GM12878 (cell line): ENCODE results near the gene NEURL3. TPM values are rescaled to one million over a fixed set of nuclear protein-coding genes. Genes with fewer than 3 reads are reported as not detected.

Experiments
- ATAC-seq: fragments of 200-7000 bp; cut with Tn5 transposase; 3 replicates; pipeline ENCODE4 v1.9.1; 2020; ENCODE audit warnings: mild to moderate bottlenecking, moderate library complexity
- BruUV-seq: library from RNA; stranded (reverse); fragments of 400-500 nt; replicated peaks from 2 replicates; lab custom pipeline; 2021; lab: Mats Ljungman, UMichigan
- CTCF ChIA-PET: fragments of 300-600 bp; sonication (Branson Sonifier 250); formaldehyde crosslinking; extraction: SDS; loops from one replicate; lab custom pipeline; 2021; ENCODE audit warnings: inconsistent platforms; lab: Yijun Ruan, JAX
- POLR2A ChIA-PET: fragments of 350-600 bp; formaldehyde crosslinking; extraction: SDS; loops from one replicate; lab custom pipeline; 2021; ENCODE audit warnings: inconsistent platforms; lab: Charles Lee
- RAD21 ChIA-PET: fragments of 300-600 bp; sonication (Branson Sonifier 250); formaldehyde crosslinking; loops from one replicate; lab custom pipeline; 2023; ENCODE audit warnings: antibody characterized with exemption; ENCODE audit not compliant: unreplicated experiment; lab: Charles Lee
- SMC1A ChIA-PET: fragments of 300-600 bp; sonication (Branson Sonifier 250); formaldehyde crosslinking; loops from one replicate; lab custom pipeline; 2023; ENCODE audit not compliant: unreplicated experiment, uncharacterized antibody; lab: Charles Lee
- DNase-seq: peaks from one replicate; pipeline ENCODE4 v3.0.0-alpha.2; 2011; ENCODE audit warnings: low read depth, low spot score
- FAIRE-seq: peaks from 3 replicates; lab custom pipeline; 2011; peaks lifted over from hg19 to GRCh38; lab: Jason Lieb, UNC
- H2AFZ ChIP-seq: 2 replicates; pipeline ENCODE4 v1.6.0; 2011; ENCODE audit warnings: low read depth, low read length, control low read depth; ENCODE audit not compliant: control insufficient read depth
- H3K27ac ChIP-seq: 2 replicates; pipeline ENCODE4 v1.5.1; 2011; ENCODE audit warnings: control low read depth; ENCODE audit not compliant: control insufficient read depth, insufficient read depth
- H3K27me3 ChIP-seq, 2 experiments: replicated peaks in 1 of 2; 2 replicates each; pipeline versions ENCODE4 v1.6.0 to v1.6.1; 2011; ENCODE audit warnings: low read length in 1 of 2; ENCODE audit not compliant: control insufficient read depth in 2 of 2, insufficient read depth in 2 of 2
- H3K36me3 ChIP-seq, 2 experiments: 2 replicates each; pipeline ENCODE4 v1.5.1; 2011; ENCODE audit warnings: low read length in 1 of 2; ENCODE audit not compliant: control insufficient read depth in 2 of 2, insufficient read depth in 2 of 2
- H3K4me1 ChIP-seq: 2 replicates; pipeline ENCODE4 v1.6.1; 2011; ENCODE audit warnings: mild to moderate bottlenecking, low read length, moderate library complexity, mixed read lengths; ENCODE audit not compliant: control insufficient read depth, insufficient read depth
- H3K4me2 ChIP-seq: 2 replicates; pipeline ENCODE4 v1.6.0; 2011; ENCODE audit warnings: control low read depth; ENCODE audit not compliant: control insufficient read depth, insufficient read depth
- H3K4me3 ChIP-seq: fragments of 200-600 bp; sonication (generic); 2 replicates; pipeline ENCODE4 v1.5.1; 2016
- H3K79me2 ChIP-seq: 2 replicates; pipeline ENCODE4 v1.6.0; 2011; ENCODE audit warnings: low read length; ENCODE audit not compliant: control insufficient read depth, insufficient read depth
- H3K9ac ChIP-seq: 2 replicates; pipeline ENCODE4 v1.8.0; 2011; ENCODE audit warnings: low read length, control low read depth, mixed read lengths; ENCODE audit not compliant: control insufficient read depth, insufficient read depth
- H3K9me3 ChIP-seq: replicated peaks from 3 replicates; pipeline ENCODE4 v1.5.1; 2011; ENCODE audit warnings: mild to moderate bottlenecking, low read length; ENCODE audit not compliant: control insufficient read depth, insufficient read depth
- H4K20me1 ChIP-seq: 2 replicates; pipeline ENCODE4 v1.6.0; 2011; ENCODE audit not compliant: control insufficient read depth, insufficient read depth
- BHLHE40 ChIP-seq, 2 experiments: fragments of 450-650 bp in 1 of 2; IDR thresholded peaks; 2 replicates each; pipeline ENCODE4 v1.6.1; 2011 to 2017; ENCODE audit warnings: low read depth in 2 of 2, borderline replicate concordance in 1 of 2, improper control_type of control experiment in 1 of 2, low read length in 1 of 2, mild to moderate bottlenecking in 1 of 2
- CHD2 ChIP-seq: IDR thresholded peaks from 2 replicates; pipeline ENCODE4 v1.6.1; 2011; ENCODE audit warnings: low read depth, low read length, improper control_type of control experiment, borderline replicate concordance
- CTCF ChIP-seq, 3 experiments: IDR thresholded peaks in 2 of 3; conservative IDR thresholded peaks in 1 of 3; 2 replicates each; pipeline ENCODE4 v1.5.1; 2011; ENCODE audit warnings: low read depth in 3 of 3, low read length in 3 of 3, mild to moderate bottlenecking in 3 of 3, control low read depth in 2 of 3, moderate library complexity in 2 of 3, inconsistent platforms in 1 of 3, mixed read lengths in 1 of 3; ENCODE audit not compliant: control insufficient read depth in 2 of 3, insufficient read depth in 1 of 3; ENCODE audit errors: extremely low read depth in 1 of 3
- EED ChIP-seq: sonication (generic); IDR thresholded peaks from 2 replicates; pipeline ENCODE4 v1.6.1; 2016; ENCODE audit warnings: antibody characterized with exemption, low read depth
- ELK1 ChIP-seq: IDR thresholded peaks from 2 replicates; pipeline ENCODE4 v1.6.1; 2012; ENCODE audit warnings: low read depth, low read length, improper control_type of control experiment
- ESRRA ChIP-seq: IDR thresholded peaks from 2 replicates; pipeline ENCODE4 v1.6.1; 2012; ENCODE audit warnings: mild to moderate bottlenecking, low read length, improper control_type of control experiment
- GATAD2B ChIP-seq: fragments of 450-650 bp; conservative IDR thresholded peaks from 2 replicates; pipeline ENCODE4 v1.6.1; 2017; ENCODE audit warnings: low read depth, mild to moderate bottlenecking, moderate library complexity
- IKZF2 ChIP-seq, 2 experiments: fragments of 450-650 bp; IDR thresholded peaks; 2 replicates each; pipeline ENCODE4 v1.6.1; 2017; ENCODE audit warnings: mild to moderate bottlenecking in 2 of 2, moderate library complexity in 2 of 2
- LARP7 ChIP-seq: fragments of 450-650 bp; IDR thresholded peaks from 2 replicates; pipeline ENCODE4 v1.6.1; 2017; ENCODE audit warnings: mild to moderate bottlenecking
- NFYA ChIP-seq: IDR thresholded peaks from 2 replicates; pipeline ENCODE4 v1.6.1; 2011; ENCODE audit warnings: low read depth, mild to moderate bottlenecking, low read length, improper control_type of control experiment, borderline replicate concordance
- NR2F1 ChIP-seq: fragments of 450-650 bp; conservative IDR thresholded peaks from 2 replicates; pipeline ENCODE4 v1.6.1; 2017; ENCODE audit warnings: mild to moderate bottlenecking
- POLR2AphosphoS2 ChIP-seq: IDR thresholded peaks from 2 replicates; pipeline ENCODE4 v1.6.1; 2011; ENCODE audit warnings: low read depth, mild to moderate bottlenecking, low read length, improper control_type of control experiment, moderate library complexity
- POU2F2 ChIP-seq: IDR thresholded peaks from 3 replicates; pipeline ENCODE4 v1.6.1; 2011; ENCODE audit warnings: low read depth, mild to moderate bottlenecking, low read length, borderline replicate concordance
- RB1 ChIP-seq: fragments of 450-650 bp; formaldehyde crosslinking; IDR thresholded peaks from 2 replicates; pipeline ENCODE4 v1.6.1; 2017; ENCODE audit warnings: mild to moderate bottlenecking, borderline replicate concordance
- RELA ChIP-seq: fragments of 450-650 bp; IDR thresholded peaks from 2 replicates; pipeline ENCODE4 v1.8.0; 2014; ENCODE audit warnings: borderline replicate concordance; ENCODE audit not compliant: partially characterized antibody
- SMC3 ChIP-seq: IDR thresholded peaks from 2 replicates; pipeline ENCODE4 v1.6.1; 2011; ENCODE audit warnings: low read length, improper control_type of control experiment, borderline replicate concordance
- WRNIP1 ChIP-seq: IDR thresholded peaks from 2 replicates; pipeline ENCODE4 v1.6.1; 2011; ENCODE audit warnings: low read depth, low read length, improper control_type of control experiment, borderline replicate concordance
- YY1 ChIP-seq: IDR thresholded peaks from 2 replicates; pipeline ENCODE4 v1.6.1; 2011; ENCODE audit warnings: low read depth, mild to moderate bottlenecking, low read length
- ZNF24 ChIP-seq: fragments of 450-650 bp; IDR thresholded peaks from 2 replicates; pipeline ENCODE4 v1.6.1; 2017; ENCODE audit warnings: antibody characterized with exemption, mild to moderate bottlenecking
- WGBS: methylation state at CpG from one replicate; pipeline ENCODE4 v1.1.6; 2016; ENCODE audit warnings: low lambda C conversion rate; ENCODE audit not compliant: insufficient replicate concordance, insufficient coverage; ENCODE audit errors: missing lambda C conversion rate; 5-methylcytosine and 5-hydroxymethylcytosine counted together
- in situ Hi-C: fragments of 300-500 bp; cut with MboI; formaldehyde crosslinking; loops from 9 replicates; pipeline ENCODE4 v1.14.3; 2018; ENCODE audit warnings: mixed read lengths
- intact Hi-C: fragments of 100-400 bp; cut with micrococcal nuclease; formaldehyde crosslinking; loops from one replicate; pipeline ENCODE4 v1.14.2; 2022; ENCODE audit not compliant: unreplicated experiment
- polyA plus RNA-seq, 11 experiments: library from polyadenylated mRNA; depleted of rRNA in 4 of 11; unstranded in 6 of 11; stranded (reverse) in 5 of 11; fragments of >200 nt; fragmentation: Nextera tagmentation in 4 of 11; fragmentation: Illumina TruSeq in 1 of 11; extraction: Ambion mirVana in 4 of 11; extraction: Trizol in 1 of 11; gene quantifications; 1 replicate in 1 of 11; 2 replicates in 10 of 11; pipeline versions ENCODE4 v1.2.1 to v1.2.3, GENCODE V29; 2011 to 2016; ENCODE audit warnings: inconsistent platforms in 2 of 11, missing spikeins in 2 of 11, low read depth in 1 of 11
- total RNA-seq, 4 experiments: library from RNA; depleted of rRNA in 3 of 4; stranded (reverse); fragments of >200 nt in 3 of 4; fragmentation: Illumina TruSeq in 1 of 4; extraction: Trizol in 1 of 4; gene quantifications; 2 replicates each; pipeline versions ENCODE4 v1.2.1 to v1.2.3, GENCODE V29; 2013 to 2021

NEURL3 gene
- total and polyA plus RNA-seq, 10 of the 15 experiments (the other 5 are each of a cell fraction or from before 2014, with no cell fraction given) = 0.03 to 6.3 (median 0.47) TPM

GRCh38 chr2:96509114-96509846 is 4.1 kb upstream of the NEURL3 start:
- WGBS = 21% methylated on average over 31 of the region's 32 CpGs
- H3K27ac ChIP-seq = no peak overlapping the region
- H4K20me1 ChIP-seq = no peaks in the 10 kb centered on the region
- peak; percentile 95 for FAIRE-seq
- DNase-seq = peak; percentile 59
- CTCF ChIA-PET = interaction anchor here (0.6 to 13.0 kb wide), 36 partner anchors 9 to 980 kb away, joined by 3 to 307 read pairs (median 5); partner anchors contain the start of genes ARID5A and KANSL3
- H3K36me3 ChIP-seq = no peaks in the 10 kb centered on the region
- intact Hi-C loops (loop anchor here (1.0 kb wide), 3 partner anchors 39 to 102 kb away; no protein-coding TSS in a partner anchor), in situ Hi-C loops (loop anchor here (5.0 kb wide), 2 partner anchors 37 to 102 kb away; no protein-coding TSS in a partner anchor)
- BruUV-seq = no TSS peak
- peak; percentile 79 for ATAC-seq
- POLR2A ChIA-PET = interaction anchor here (0.5 to 1.5 kb wide), 6 partner anchors 12 to 102 kb away, joined by 3 to 4 read pairs (median 3); no protein-coding TSS in a partner anchor
- H2AFZ ChIP-seq = peak overlapping the region; percentile 89
- peak overlapping the region; percentile 14; the same call in 1 of the 2 replicates for H3K9ac ChIP-seq
- RAD21 ChIA-PET = interaction anchor here (0.7 to 9.9 kb wide), 23 partner anchors 9 to 516 kb away, joined by 3 to 144 read pairs (median 4); partner anchors contain the start of gene ITPRIPL1
- SMC1A ChIA-PET = interaction anchor here (0.6 to 8.1 kb wide), 29 partner anchors 10 to 379 kb away, joined by 3 to 123 read pairs (median 4); partner anchors contain the start of gene ASTL
- no peaks in the 10 kb centered on the region for H3K9me3 ChIP-seq
- H3K27me3 ChIP-seq = no peaks in the 10 kb centered on the region
- no peak overlapping the region for H3K4me3 ChIP-seq
- no peaks in the 10 kb centered on the region for H3K79me2 ChIP-seq
- H3K4me2 ChIP-seq = peak overlapping the region; percentile 31
- peaks cover 18% of the 10 kb centered on the region for H3K4me1 ChIP-seq
- TF ChIP-seq GATAD2B (0 out of 2 replicates have a peak, but pooled peaks have one; percentile 28), SMC3 (peak; percentile 95), ZNF24 (0 out of 2 replicates have a peak, but pooled peaks have one; percentile 10), IKZF2 (IDR thresholded peaks at IDR 0.05) (peak; percentile 48 to 62), RB1 (no peak), NR2F1 (peak; percentile 20; the same call in 1 of the 2 replicates), NFYA (no peak), POLR2AphosphoS2 (no peak), YY1 (peak; percentile 75), EED (peak; percentile 40; the same call in 1 of the 2 replicates), RELA (peak; percentile 17), ESRRA (no peak), CTCF (IDR thresholded peaks at IDR 0.05 in 2 of 3, conservative IDR thresholded peaks at IDR 0.05 in 1 of 3; ENCODE audit: control insufficient read depth in 2 of 3, extremely low read depth in 1 of 3, insufficient read depth in 1 of 3, low read depth in 3 of 3, low read length in 3 of 3) (peak; percentile 93 to 99 (median 99); a peak in 5 of 6 replicates), CHD2 (0 out of 2 replicates have a peak, but pooled peaks have one; percentile 19), BHLHE40 (IDR thresholded peaks at IDR 0.05; ENCODE audit: borderline replicate concordance in 1 of 2, low read depth in 2 of 2, low read length in 1 of 2) (peak; percentile 29 to 45; a peak in 1 of 4 replicates), ELK1 (0 out of 2 replicates have a peak, but pooled peaks have one; percentile 36), LARP7 (peak; percentile 45; the same call in 1 of the 2 replicates), WRNIP1 (no peak), POU2F2 (peak; percentile 53; the same call in 1 of the 3 replicates)
